Forelimb muscle (tissue), 1 donor: ENCODE measurements around the gene PSMA6. TPM values are rescaled to one million over a fixed set of nuclear protein-coding genes. Genes with fewer than 3 reads are reported as not detected.
"Not testable (repeated sequence)": the region's sequence is repeated elsewhere in the genome, so short reads cannot be mapped to it uniquely, and the experiment has no call there.

Experiments
- DNase-seq: peaks from one replicate; pipeline ENCODE4 v3.0.0-alpha.2; 2013; ENCODE audit warnings: low read depth
- polyA plus RNA-seq: library from polyadenylated mRNA; unstranded; fragments of 120-200 nt; gene quantifications from one replicate; pipeline ENCODE4 v1.2.1, GENCODE V29; 2013; ENCODE audit not compliant: insufficient read length

PSMA6 gene
- 214 TPM for polyA plus RNA-seq

GRCh38 chr14:35292051-35292769 is at the start of gene PSMA6:
Gene PSMA6, plus strand, starts transcription at chr14:35292382. Its CDS starts 95 bp downstream, at chr14:35292477.
- DNase-seq = peak; percentile 99

GRCh38 chr14:35242599-35243311 is 49.4 kb upstream of the PSMA6 start:
- DNase-seq = no peak

GRCh38 chr14:35243956-35244355 is 48.2 kb upstream of the PSMA6 start:
- no peak for DNase-seq

GRCh38 chr14:35244542-35244941 is 47.6 kb upstream of the PSMA6 start:
- DNase-seq = no peak

- DNase-seq = no peak
Observed at GRCh38 chr14:35245051-35245450, 47.1 kb upstream of the PSMA6 start.

GRCh38 chr14:35247777-35248475 is 44.3 kb upstream of the PSMA6 start:
- DNase-seq = no peak

DNA sequence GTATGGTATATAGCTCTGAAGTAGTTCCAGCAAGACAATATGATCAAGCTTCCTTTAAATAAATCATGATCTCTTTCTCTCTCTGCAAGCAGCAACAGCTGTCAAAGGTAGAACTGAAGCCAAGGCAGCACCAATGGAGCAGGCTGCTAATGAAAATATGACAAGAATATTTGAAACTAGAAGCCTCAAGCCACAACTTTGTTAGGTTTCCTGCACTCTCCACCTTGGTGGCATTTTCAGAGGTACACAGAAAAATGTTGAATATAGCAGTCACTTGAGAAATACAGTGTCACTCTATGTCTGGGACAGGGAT is 43.8 kb upstream of the PSMA6 start:
- no peak for DNase-seq

DNA sequence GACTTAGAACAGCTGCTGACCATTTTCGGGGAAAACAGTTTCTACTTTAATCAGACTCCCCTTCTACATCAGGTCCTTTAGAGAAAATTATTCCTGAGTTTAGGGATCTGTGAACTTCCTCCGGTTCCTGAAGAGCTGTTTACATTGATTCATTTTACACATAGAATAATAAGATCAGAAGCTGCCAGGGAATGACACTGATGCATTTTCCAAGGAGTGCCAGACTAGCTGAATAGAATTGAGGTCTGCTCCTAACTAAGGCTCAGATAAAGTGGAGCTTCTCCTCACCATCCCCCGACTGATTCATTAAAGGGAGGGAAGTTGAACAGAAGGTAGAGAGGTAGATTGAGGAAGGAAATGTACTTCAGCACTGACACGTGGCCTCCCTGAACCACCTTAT is 41.9 kb upstream of the PSMA6 start:
- DNase-seq = no peak

DNA sequence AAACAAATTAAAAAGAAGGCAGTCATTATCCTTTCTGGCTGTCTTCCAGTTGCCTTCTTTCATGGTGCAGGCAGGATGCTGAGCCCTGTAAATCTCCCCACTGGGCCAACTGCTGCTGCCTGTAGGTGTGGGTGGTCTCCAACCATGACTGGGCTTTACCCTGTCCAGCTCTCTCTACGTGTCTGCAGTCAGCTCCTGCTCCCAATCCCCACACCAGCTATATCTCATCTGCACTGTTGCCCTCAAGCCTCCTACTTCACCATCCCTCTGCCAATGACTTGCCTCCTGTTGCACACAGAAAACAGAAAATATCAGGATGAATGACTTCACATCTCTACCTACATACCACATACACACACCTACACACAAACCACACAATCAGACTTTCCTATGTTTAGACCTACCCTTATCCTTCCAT is 39.7 kb upstream of the PSMA6 start:
- no peak for DNase-seq

GRCh38 chr14:35253056-35253455 is 39.1 kb upstream of the PSMA6 start:
- DNase-seq = not testable (repeated sequence)

DNA sequence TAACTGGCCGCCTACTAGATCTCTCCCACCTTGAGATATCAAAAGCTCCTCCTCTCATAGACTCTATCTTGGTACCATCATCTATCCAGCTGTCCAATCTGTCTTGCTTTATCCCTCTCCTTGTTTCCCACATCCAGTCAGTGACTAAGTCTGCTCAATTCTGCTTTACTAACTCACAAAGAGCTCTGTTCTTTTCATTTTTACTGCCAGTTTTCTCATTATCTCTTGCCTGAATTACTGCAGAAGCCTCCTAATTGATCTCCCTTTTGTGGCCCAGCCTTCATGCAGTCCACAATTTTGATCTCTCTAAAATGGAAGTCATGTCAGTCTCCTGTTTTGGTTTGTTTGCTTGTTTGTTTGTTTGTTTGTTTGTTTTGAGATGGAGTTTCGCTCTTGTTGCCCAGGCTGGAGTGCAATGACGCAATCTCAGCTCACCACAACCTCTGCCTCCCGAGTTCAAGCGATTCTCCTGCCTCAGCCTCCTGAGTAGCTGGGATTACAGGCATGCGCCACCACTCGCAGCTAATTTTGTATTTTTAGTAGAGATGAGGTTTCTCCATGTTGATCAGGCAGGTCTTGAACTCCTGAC is 38.1 kb upstream of the PSMA6 start:
- not testable (repeated sequence) for DNase-seq

GRCh38 chr14:35254736-35255135 is 37.4 kb upstream of the PSMA6 start:
- DNase-seq = no peak

GRCh38 chr14:35255711-35256110 is 36.5 kb upstream of the PSMA6 start:
- no peak for DNase-seq

- no peak for DNase-seq
Observed at GRCh38 chr14:35257809-35258208, 34.4 kb upstream of the PSMA6 start.

DNA sequence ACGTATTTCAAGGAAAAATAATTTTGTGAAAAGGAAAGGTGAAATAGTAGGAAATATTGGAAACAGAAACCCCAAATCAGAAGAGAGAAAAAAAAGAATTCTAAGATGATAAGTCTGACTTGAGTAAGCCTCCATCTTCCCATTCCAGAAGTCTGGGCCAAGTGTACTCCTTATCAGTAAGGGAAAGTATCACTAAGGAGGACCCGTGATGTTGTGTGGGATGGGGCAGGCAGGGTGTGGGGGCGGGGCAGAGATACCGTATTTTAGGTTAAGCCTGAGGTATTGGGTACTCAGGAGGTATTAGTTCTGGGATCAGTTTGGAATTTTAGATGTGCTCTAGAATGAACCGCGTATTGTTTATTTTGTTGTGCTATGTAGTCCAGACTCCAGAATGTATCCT is 33.8 kb upstream of the PSMA6 start:
- DNase-seq = no peak

DNA sequence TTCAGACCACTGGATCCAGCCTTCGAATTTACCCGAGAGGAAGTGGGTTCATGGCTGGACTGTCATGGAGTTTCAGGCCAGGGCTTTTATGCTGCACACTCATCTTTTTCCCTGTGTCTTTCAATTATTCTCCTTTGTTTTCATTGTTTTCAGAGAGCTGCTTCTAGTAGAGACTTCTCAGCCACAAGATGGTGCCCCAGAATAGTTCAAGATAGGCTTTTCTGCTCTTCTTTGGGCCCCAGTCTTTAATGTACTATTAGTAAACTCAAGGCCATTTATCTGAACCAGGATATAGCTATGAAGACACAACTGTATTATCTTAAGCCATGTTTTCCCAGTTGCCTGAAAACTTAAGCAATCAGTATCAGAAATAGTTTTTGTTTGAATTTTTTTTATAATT is 30.4 kb upstream of the PSMA6 start:
- no peak for DNase-seq

DNA sequence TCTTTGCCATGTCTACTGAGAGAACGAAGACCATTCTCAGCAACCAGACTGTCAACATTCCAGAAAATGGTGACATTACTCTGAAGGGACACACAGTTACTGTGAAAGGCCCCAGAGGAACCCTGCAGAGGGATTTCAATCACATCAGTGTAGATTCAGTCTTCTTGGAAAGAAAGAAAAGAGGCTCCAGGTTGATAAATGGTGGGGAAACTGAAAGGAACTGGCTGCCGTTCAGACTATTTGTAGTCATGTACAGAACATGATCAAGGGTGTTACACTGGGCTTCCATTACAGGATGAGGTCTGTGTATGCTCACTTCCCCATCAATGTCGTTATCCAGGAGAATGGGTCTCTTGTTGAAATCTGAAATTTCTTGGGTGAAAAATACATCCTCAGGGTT is 29.7 kb upstream of the PSMA6 start:
- no peak for DNase-seq

DNA sequence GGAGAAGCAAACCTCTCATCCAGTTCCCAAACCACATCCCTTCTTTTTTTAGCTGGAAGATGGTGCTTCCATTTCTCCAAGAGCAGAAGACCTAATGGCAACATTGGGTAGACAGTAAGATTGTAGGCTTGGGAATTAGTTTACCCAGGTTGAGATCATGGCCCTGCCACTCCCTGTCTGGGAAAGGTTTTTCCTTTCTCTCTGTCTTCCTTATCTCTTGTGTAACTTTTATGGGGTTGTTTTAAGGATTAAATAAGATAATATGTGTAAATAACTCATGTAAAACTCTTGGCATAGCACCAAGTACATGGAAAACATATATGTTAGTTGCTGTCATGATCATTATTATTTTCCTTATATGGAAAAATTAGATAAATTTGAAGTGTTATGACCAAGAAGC is 23.2 kb upstream of the PSMA6 start:
- DNase-seq = no peak

- DNase-seq = no peak
Observed at GRCh38 chr14:35274805-35275204, 17.4 kb upstream of the PSMA6 start.

- no peak for DNase-seq
Observed at GRCh38 chr14:35277179-35277578, 15.0 kb upstream of the PSMA6 start.

DNA sequence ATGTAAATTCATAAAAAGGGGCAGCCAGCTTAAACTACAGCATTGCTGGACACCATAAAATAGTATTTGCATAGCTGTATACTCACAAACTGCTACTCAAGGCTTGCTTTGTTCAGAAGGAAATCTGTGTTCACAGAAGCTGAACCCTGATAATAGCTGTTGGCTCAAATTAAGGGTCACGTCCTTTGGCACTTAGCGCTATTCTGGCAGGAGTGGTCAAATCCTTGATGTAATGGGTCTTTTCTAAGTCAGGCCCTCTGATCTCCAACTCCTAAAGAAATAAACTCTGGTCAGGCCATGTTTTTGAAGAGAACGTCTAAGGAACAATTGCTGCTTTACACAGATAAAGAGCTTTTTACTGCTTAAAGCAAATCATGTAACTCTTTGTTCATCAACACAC is 12.8 kb upstream of the PSMA6 start:
- no peak for DNase-seq

DNA sequence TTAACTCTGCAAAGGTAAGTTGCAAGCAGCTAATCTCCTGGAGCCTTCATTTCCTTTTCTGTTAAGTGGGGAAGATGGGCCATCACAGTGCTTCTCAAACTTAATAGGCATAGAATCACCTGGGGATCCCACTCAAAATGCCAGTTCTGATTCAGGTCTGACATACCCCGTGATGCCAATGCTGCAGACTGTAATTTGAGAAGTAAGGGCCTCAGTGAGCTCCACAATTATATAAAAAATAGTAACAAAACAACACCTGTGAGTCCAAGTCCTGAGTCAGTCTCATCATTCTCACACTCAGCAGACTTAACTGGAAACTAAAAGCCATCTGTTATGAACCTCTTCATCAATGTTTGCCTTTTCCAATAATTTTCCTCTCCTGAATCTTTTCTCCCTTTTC is 10.8 kb upstream of the PSMA6 start:
- DNase-seq = no peak

DNA sequence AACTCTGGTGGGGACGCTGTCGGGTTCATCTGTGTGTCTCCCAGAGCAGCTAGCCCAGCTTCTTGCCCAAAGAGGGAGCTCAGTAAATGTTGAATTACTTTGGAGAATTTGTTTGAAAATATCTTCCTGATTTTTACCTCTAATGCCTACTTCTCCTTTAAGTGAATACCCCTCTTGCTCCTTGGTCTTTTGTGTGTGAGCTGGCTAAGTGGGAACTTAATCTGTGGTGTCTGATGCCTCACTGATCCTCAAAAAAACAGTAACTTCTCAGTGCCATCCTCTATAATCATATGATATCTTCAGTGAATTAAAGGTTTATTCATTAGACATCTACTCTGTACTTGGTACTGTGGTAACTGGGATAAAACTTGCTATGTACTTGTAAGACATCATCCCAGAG is 7.7 kb upstream of the PSMA6 start:
- DNase-seq = no peak
